HG03060 (cell line): ENCODE measurements around the gene PROM2.

Experiments used
- ATAC-seq: cut with Tn5 transposase; IDR thresholded peaks from one replicate; pipeline ENCODE4 v1.9.1; 2021; ENCODE audit warnings: low read depth, moderate number of reproducible peaks; ENCODE audit not compliant: unreplicated experiment

PROM2 gene

GRCh38 chr2:95283562-95283961 lies 9.3 kb downstream of the PROM2 start:
- no peak for ATAC-seq

GRCh38 chr2:95284886-95285541 lies 10.8 kb downstream of the PROM2 start:
- ATAC-seq, result no peak

GRCh38 chr2:95285542-95285932 lies 11.3 kb downstream of the PROM2 start:
- no peak for ATAC-seq

DNA sequence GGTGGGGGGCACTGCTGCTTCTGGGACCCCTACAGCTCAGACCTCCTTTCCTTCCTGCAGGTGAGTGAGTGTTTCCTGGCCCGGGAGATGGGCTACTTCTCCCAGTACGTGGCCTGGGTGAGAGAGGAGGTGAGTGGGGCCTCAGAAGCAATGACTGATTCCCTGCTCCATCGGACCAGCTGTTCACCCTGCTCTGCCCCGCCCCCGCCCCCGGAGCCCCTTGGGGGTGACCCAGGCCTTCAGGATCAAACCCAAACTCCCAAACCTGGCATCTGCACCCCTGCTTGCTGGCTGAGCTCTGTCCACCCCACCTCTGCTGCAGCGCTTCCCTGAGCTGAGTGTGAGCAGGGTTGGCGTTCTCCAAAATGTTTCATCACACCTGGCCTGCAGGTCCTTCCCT lies 13.1 kb downstream of the PROM2 start:
- no peak for ATAC-seq

GRCh38 chr2:95287806-95288205 lies 13.6 kb downstream of the PROM2 start:
- no peak for ATAC-seq

GRCh38 chr2:95289253-95289652 lies 15.0 kb downstream of the PROM2 start:
- no peak for ATAC-seq

- no peak for ATAC-seq
Measured at GRCh38 chr2:95291222-95291621, 17.0 kb downstream of the PROM2 start.

DNA sequence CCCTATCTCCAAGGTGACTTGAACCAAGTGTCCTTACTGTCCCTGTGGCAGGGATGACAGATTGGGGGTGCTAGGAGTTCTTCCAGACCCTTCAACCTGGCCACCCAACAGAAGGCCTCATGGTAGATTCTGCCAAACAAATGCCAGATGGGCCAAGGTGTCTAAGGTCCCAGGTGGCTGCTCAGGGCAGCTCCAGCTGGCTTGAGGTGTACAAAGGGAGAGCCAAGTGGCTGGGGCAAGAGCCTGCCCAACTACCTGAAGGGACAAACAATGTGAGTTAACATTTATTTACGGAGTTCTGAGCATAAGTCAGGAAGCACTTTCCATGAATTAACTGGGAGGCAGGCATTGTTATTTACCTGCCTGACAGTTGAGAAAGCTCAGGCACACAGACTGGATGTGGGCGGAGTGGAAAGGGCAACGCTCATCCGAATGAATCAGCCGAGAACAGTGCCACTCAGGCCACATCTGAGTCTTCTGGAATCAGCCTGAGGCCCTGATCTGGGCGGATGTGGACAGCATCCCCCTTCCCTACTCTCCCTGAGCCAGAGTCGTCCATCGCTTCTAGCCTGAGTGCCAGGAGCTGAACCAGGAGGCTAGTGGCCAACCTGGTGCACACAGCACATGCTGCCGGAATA lies 18.5 kb downstream of the PROM2 start:
- ATAC-seq, result no peak

- no peak for ATAC-seq
Measured at GRCh38 chr2:95294579-95295250, 20.5 kb downstream of the PROM2 start.

GRCh38 chr2:95295376-95295775 lies 21.1 kb downstream of the PROM2 start:
- no peak for ATAC-seq

DNA sequence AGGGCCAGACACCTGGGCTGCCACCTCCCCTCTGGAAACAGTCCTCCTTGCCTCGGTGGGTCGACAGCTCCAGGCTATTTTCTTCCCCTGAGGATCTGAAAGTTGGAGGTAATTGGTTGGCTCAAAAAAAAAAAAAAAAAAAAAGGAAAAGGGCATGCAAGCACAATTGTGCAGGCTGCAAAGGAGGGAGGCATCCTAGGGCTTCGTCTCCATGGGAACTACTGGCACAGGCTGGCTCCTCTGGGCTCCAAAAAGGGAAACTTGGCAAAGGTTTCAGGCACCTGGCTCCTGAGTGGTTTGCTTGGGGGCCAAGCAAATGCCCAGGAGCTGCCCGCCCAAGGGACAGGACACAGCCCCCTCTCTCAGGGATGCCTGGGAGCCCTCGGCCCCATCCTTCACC lies 21.8 kb downstream of the PROM2 start:
- no peak for ATAC-seq

DNA sequence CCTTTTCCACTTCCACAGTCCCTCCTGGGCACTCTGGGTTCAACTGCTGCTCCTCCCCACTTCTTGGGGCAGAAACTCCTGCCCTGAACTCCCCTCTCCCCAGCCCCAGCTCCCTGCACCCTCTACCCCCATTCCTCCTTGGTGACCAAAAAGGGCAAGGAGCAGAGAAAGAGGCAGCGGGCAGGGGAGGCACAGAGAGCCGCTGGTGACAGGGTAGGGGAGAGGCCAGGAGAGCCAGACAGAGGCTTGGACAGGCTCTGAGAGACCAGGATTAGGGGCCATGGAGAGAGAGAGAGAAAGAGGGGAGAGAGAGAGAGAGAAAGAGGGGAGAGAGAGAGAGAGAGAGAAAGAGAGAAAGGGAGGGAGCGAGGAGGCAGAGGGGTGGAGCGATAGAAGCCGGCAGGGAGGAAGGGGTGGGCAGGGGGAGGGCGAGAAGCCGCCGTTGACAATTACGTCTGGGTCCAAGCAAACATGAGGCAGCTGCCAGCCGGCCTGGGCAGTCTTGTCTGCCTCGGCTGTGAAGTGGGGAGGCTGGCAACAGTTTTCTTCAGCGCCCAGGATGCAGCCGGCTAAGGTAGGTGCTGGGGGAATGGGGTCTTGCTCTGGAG lies 22.7 kb downstream of the PROM2 start, which contains the start of gene KCNIP3:
Gene KCNIP3 (plus strand): TSS at position 468 of the 608 bp plus-strand sequence. CDS start 92 bp downstream, at position 560.
- no peak for ATAC-seq

GRCh38 chr2:95297639-95298395 lies 23.6 kb downstream of the PROM2 start:
- ATAC-seq, result no peak

GRCh38 chr2:95298486-95299111 lies 24.4 kb downstream of the PROM2 start:
- no peak for ATAC-seq

DNA sequence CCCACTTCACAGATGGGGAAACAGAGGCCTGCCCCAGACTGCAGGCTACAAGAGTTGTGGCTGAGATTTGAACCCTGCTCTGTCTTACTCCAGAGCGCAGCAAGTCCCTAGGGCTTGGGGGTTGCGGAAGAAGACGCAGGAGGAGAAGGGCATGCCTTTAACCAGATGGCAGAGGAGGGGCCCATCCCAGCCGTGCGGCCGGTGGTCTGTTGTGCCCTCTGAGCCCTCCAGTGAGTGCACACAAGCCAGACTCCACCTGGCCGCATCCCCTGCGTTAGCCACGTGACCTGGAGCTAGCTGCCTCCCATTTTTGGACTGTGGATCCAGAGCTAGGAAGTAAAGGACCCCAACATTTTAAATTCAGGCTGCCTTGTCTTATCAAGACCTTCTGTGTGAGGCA lies 25.7 kb downstream of the PROM2 start:
- no peak for ATAC-seq

GRCh38 chr2:95300450-95300849 lies 26.2 kb downstream of the PROM2 start:
- ATAC-seq, result no peak

GRCh38 chr2:95301186-95301585 lies 26.9 kb downstream of the PROM2 start:
- ATAC-seq, result no peak

GRCh38 chr2:95301876-95302641 lies 27.8 kb downstream of the PROM2 start:
- no peak for ATAC-seq

DNA sequence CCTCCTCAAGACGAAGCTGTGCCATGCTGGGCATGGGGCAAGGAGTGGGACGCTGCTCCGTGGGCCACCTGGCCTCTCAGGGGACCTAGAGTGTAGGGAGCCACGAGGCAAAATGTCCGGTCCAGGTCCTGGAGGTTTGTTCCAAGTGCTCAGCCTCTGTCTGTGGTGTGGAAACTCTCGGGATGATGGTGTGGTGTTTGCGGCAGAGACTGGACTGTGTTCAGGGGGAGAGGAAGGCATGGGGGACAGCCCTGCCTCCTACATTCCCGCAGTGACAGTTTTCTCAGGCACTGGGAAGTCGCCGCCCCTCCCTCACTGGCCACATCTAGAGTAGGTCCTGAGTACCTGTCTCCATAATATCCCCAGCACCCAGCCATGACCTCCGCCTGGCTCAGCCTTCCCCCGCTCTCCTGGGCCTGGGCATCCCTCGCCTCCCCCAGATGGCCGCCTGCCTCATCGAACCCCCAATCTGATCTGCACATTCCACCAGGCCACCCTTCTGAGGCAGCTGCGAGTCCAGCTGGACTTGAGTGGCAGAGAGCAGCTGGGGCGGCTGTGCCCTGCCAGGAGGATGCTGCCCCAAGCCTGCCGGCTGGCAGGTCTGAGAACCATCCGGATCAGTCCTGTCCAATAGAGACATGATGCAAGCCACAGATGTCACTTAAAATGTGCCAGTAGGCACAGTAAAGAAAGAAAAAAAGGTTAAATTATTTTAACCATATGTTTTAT lies 29.1 kb downstream of the PROM2 start:
- no peak for ATAC-seq
